SU-DHL-6 (cell line): ENCODE results near the gene CD101.

ENCODE experiments used
- H2AFZ ChIP-seq: fragments of 200-600 bp; sonication (generic); 2 replicates; pipeline ENCODE4 v1.6.1; 2014; ENCODE audit warnings: low read depth, mild to moderate bottlenecking, moderate library complexity, mixed read lengths, antibody characterized with exemption, low read length; ENCODE audit not compliant: severe bottlenecking
- H3F3A ChIP-seq: fragments of 200-600 bp; shearing (Covaris generic); 2 replicates; pipeline ENCODE4 v1.6.0; 2016; ENCODE audit warnings: antibody characterized with exemption, mild to moderate bottlenecking; ENCODE audit not compliant: insufficient read depth
- H3K27ac ChIP-seq: fragments of 200-600 bp; sonication (generic); 2 replicates; pipeline ENCODE4 v1.5.1; 2016; ENCODE audit warnings: low read depth, mild to moderate bottlenecking, low read length, moderate library complexity, mixed read lengths
- H3K27me3 ChIP-seq: fragments of 200-600 bp; sonication (generic), shearing (Covaris generic); 2 replicates; pipeline ENCODE4 v1.6.0; 2014; ENCODE audit warnings: mild to moderate bottlenecking, low read length
- H3K36me3 ChIP-seq: fragments of 200-600 bp; sonication (generic); 2 replicates; pipeline ENCODE4 v1.6.1; 2014; ENCODE audit warnings: mild to moderate bottlenecking, low read length, mixed read lengths
- H3K4me2 ChIP-seq: fragments of 300-600, 200-600 bp; shearing (Covaris generic), sonication (generic); 2 replicates; pipeline ENCODE4 v1.6.0; 2014; ENCODE audit warnings: low read length, low read depth, mild to moderate bottlenecking; ENCODE audit not compliant: poor library complexity, severe bottlenecking
- H3K4me3 ChIP-seq: fragments of 200-600 bp; sonication (generic); 2 replicates; pipeline ENCODE4 v1.5.1; 2014; ENCODE audit warnings: antibody characterized with exemption, low read length, mild to moderate bottlenecking, mixed read lengths; ENCODE audit not compliant: insufficient read depth, poor library complexity, severe bottlenecking
- H3K79me2 ChIP-seq: fragments of 200-600 bp; sonication (generic); 2 replicates; pipeline ENCODE4 v1.6.1; 2014; ENCODE audit warnings: mild to moderate bottlenecking, low read length, moderate library complexity; ENCODE audit not compliant: insufficient read depth
- H3K9ac ChIP-seq: fragments of 200-600 bp; sonication (generic); 2 replicates; pipeline ENCODE4 v1.7.0; 2014; ENCODE audit warnings: mild to moderate bottlenecking, low read length
- H3K9me2 ChIP-seq: fragments of 200-600 bp; sonication (generic); replicated peaks from 2 replicates; pipeline ENCODE4 v1.6.1; 2014; ENCODE audit warnings: low read length; ENCODE audit not compliant: insufficient read depth
- H3K9me3 ChIP-seq: fragments of 200-600 bp; sonication (generic); 2 replicates; pipeline ENCODE4 v1.6.1; 2014; ENCODE audit warnings: low read length, mixed read lengths; ENCODE audit not compliant: insufficient read depth
- H4K20me1 ChIP-seq: fragments of 200-600 bp; sonication (generic); 2 replicates; pipeline ENCODE4 v1.6.1; 2014; ENCODE audit warnings: low read depth, mild to moderate bottlenecking, antibody characterized with exemption, low read length, moderate library complexity, mixed read lengths
- EZH2phosphoT487 ChIP-seq: fragments of 200-600 bp; sonication (generic), shearing (Covaris generic); conservative IDR thresholded peaks from 2 replicates; pipeline ENCODE4 v1.6.1; 2018; ENCODE audit warnings: mild to moderate bottlenecking, antibody characterized with exemption, low read length, moderate library complexity, mixed read lengths
- TF ChIP-seq, protein P1 (sequence below): fragments of 200-600 bp; sonication (generic); IDR thresholded peaks from one replicate; pipeline ENCODE4 v1.5.1; 2017; ENCODE audit warnings: antibody characterized with exemption, mild to moderate bottlenecking, low read length, moderate library complexity; ENCODE audit not compliant: insufficient read depth, poor library complexity, severe bottlenecking

CD101 gene

DNA sequence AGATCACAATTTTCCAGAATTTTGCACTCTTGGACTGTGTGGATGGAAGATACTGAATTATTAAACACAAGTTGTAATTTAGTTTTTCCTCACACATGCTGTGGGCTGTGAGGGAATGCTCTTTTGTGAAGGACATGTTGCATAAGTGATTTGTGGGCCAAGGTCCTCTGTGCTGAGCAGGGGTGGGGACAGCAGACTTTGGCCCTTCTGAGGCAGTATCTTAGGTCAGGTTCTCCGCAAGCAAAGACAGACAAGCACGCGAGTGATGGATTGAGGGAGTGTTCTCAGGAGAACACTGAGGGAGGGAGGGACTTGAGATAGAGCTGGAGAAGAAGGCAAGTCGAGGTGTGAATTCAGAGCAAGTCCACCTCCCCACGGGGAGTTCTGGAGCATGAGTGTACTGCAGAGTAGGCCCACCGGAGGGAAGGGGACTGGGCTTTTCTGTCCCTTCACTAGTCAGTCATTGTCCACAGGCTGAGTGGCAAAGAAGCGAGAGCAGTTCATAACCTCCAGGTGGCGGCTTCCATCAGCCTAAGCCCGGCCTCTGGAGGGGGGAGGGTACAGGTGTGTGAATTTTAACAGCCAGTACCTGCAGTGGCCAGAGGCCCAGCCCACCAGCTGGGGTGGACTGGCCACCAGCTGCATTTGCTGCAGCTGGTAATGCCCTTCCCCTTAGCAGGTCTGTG, 19.1 kb upstream of the CD101 start:
- no peaks in the 10 kb centered on the region for H3K79me2 ChIP-seq
- no peak overlapping the region for H3K9ac ChIP-seq
- H3K4me3 ChIP-seq, result no peak overlapping the region
- TF ChIP-seq, protein P1, sequence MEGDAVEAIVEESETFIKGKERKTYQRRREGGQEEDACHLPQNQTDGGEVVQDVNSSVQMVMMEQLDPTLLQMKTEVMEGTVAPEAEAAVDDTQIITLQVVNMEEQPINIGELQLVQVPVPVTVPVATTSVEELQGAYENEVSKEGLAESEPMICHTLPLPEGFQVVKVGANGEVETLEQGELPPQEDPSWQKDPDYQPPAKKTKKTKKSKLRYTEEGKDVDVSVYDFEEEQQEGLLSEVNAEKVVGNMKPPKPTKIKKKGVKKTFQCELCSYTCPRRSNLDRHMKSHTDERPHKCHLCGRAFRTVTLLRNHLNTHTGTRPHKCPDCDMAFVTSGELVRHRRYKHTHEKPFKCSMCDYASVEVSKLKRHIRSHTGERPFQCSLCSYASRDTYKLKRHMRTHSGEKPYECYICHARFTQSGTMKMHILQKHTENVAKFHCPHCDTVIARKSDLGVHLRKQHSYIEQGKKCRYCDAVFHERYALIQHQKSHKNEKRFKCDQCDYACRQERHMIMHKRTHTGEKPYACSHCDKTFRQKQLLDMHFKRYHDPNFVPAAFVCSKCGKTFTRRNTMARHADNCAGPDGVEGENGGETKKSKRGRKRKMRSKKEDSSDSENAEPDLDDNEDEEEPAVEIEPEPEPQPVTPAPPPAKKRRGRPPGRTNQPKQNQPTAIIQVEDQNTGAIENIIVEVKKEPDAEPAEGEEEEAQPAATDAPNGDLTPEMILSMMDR, result no peak
- no peak for TF ChIP-seq EZH2phosphoT487
- H2AFZ ChIP-seq, result no peak overlapping the region
- no peak overlapping the region for H3K4me2 ChIP-seq
- H4K20me1 ChIP-seq, result no peaks in the 10 kb centered on the region
- H3K27me3 ChIP-seq, result no peaks in the 10 kb centered on the region
- H3K9me3 ChIP-seq, result no peaks in the 10 kb centered on the region
- H3F3A ChIP-seq, result no peaks in the 10 kb centered on the region
- H3K27ac ChIP-seq, result no peak overlapping the region
- no peaks in the 10 kb centered on the region for H3K9me2 ChIP-seq
- H3K36me3 ChIP-seq, result no peaks in the 10 kb centered on the region

DNA sequence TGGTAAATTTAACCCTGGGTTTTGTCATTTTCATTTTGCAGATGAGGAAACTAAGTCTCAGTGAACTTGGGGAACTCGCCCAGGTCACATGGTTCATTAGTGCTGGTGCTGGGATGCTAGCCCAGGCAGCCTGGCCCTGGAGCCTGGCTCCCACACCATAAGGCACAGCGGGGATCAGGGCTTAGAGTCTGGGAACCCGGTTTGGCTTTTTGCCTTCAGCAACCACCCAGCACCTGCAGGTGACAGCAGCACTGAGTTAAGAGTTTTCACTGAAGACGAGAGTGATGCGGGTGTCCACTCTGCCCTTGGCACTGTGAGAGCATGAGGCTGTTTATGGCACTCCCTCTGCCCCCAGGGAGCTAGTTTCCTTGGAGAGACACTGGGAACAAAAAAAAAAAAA, 18.4 kb upstream of the CD101 start:
- no peak overlapping the region for H3K4me3 ChIP-seq
- no peaks in the 10 kb centered on the region for H3K9me3 ChIP-seq
- H3K9me2 ChIP-seq, result no peaks in the 10 kb centered on the region
- no peaks in the 10 kb centered on the region for H4K20me1 ChIP-seq
- no peak overlapping the region for H3K4me2 ChIP-seq
- no peak overlapping the region for H2AFZ ChIP-seq
- H3K36me3 ChIP-seq, result no peaks in the 10 kb centered on the region
- no peaks in the 10 kb centered on the region for H3K79me2 ChIP-seq
- no peak overlapping the region for H3K27ac ChIP-seq
- no peaks in the 10 kb centered on the region for H3K27me3 ChIP-seq
- TF ChIP-seq, protein P1, result no peak
- no peak overlapping the region for H3K9ac ChIP-seq
- H3F3A ChIP-seq, result no peaks in the 10 kb centered on the region

GRCh38 chr1:116983678-116984077, 17.9 kb upstream of the CD101 start:
- Histone ChIP-seq H3K9me3 (no peaks in the 10 kb centered on the region), H3K27ac (no peak overlapping the region), H3K27me3 (no peaks in the 10 kb centered on the region), H3K9me2 (no peaks in the 10 kb centered on the region), H3K36me3 (no peaks in the 10 kb centered on the region), H3K4me2 (no peak overlapping the region), H2AFZ (no peak overlapping the region), H3K79me2 (no peaks in the 10 kb centered on the region), H3F3A (no peaks in the 10 kb centered on the region), H3K4me3 (no peak overlapping the region), H3K9ac (no peak overlapping the region), H4K20me1 (no peaks in the 10 kb centered on the region)
- TF ChIP-seq EZH2phosphoT487, result no peak
- TF ChIP-seq, protein P1, result no peak
